Right lobe of liver (tissue), 6 donors: ENCODE data around the gene ZMYM1. TPM values are rescaled to one million over a fixed set of nuclear protein-coding genes. Genes with fewer than 3 reads are reported as not detected.

Source experiments
- ATAC-seq, 4 donors: fragments of 200-7000 bp; cut with Tn5 transposase; one replicate each; pipeline ENCODE4 v1.9.1; 2020; ENCODE audit warnings: mild to moderate bottlenecking in 4 of 4, moderate library complexity in 4 of 4
- DNase-seq, 3 donors: peaks; one replicate each; pipeline ENCODE4 v3.0.0-alpha.2; 2020
- H3K27ac ChIP-seq, 3 donors: fragments of 200-600 bp; one replicate each; pipeline ENCODE4 v1.8.0; 2022
- H3K27me3 ChIP-seq, 2 donors: fragments of 200-600 bp; one replicate each; pipeline ENCODE4 v1.8.0; 2022
- H3K36me3 ChIP-seq, 4 donors: fragments of 200-600 bp; sonication (generic) in 1 of 4; one replicate each; pipeline versions ENCODE4 v1.5.1 to v1.8.0; 2017 to 2022; ENCODE audit warnings: control low read depth in 1 of 4
- H3K4me1 ChIP-seq, 4 donors: fragments of 200-600 bp; sonication (generic) in 1 of 4; one replicate each; pipeline versions ENCODE4 v1.5.1 to v1.8.0; 2017 to 2022; ENCODE audit warnings: control low read depth in 1 of 4
- H3K4me3 ChIP-seq, 3 donors: fragments of 200-600 bp; one replicate each; pipeline ENCODE4 v1.8.0; 2022
- H3K9me3 ChIP-seq, 4 donors: fragments of 200-600 bp; sonication (generic) in 1 of 4; one replicate each; pipeline versions ENCODE4 v1.5.1 to v1.8.0; 2017 to 2022; ENCODE audit warnings: control low read depth in 1 of 4
- POLR2A ChIP-seq: fragments of 450-650 bp; IDR thresholded peaks from one replicate; pipeline ENCODE4 v1.6.1; 2017; ENCODE audit warnings: antibody characterized with exemption, mild to moderate bottlenecking
- WGBS: methylation state at CpG from one replicate; pipeline ENCODE4 v1.1.6; 2018; ENCODE audit warnings: low coverage, low lambda C conversion rate; ENCODE audit not compliant: insufficient coverage; ENCODE audit errors: missing lambda C conversion rate; 5-methylcytosine and 5-hydroxymethylcytosine counted together
- intact Hi-C, 2 donors: fragments of 100-400 bp; cut with DNase I; formaldehyde crosslinking; loops; one replicate each; pipeline versions ENCODE4 v1.11.2 to v1.14.1; 2022
- total RNA-seq, 6 experiments: library from RNA; depleted of rRNA in 2 of 6; stranded (reverse); fragments of >200 nt in 2 of 6; fragmentation: NEBNext Ultra II Directional in 3 of 6; extraction: Animal tissue kit (Norgen Biotek cat#: 25700) in 3 of 6; gene quantifications; one replicate each; pipeline versions ENCODE4 v1.1.0 to v1.2.4, GENCODE V29; 2016 to 2023
- TF ChIP-seq, protein P1 (sequence below), 4 donors: fragments of 200-600 bp in 3 of 4; fragments of 450-650 bp in 1 of 4; IDR thresholded peaks; one replicate each; pipeline versions ENCODE4 v1.5.1 to v1.8.0; 2016 to 2022; ENCODE audit warnings: antibody characterized with exemption in 4 of 4, mild to moderate bottlenecking in 2 of 4
- donor health status: DM: no; HTN: yes; CAD: no.
- donor health status: DM: no; HTN: no; CAD: no.
- donor health status: DM: no; HTN: no; CAD: no.
- donor health status: DM: no; HTN: yes; CAD: no.
- donor health status: DM: no; HTN: yes; CAD: no.

ZMYM1 gene
- total RNA-seq, 6 experiments from 2014 or later = 6.7 to 10.4 (median 7.6) TPM

DNA sequence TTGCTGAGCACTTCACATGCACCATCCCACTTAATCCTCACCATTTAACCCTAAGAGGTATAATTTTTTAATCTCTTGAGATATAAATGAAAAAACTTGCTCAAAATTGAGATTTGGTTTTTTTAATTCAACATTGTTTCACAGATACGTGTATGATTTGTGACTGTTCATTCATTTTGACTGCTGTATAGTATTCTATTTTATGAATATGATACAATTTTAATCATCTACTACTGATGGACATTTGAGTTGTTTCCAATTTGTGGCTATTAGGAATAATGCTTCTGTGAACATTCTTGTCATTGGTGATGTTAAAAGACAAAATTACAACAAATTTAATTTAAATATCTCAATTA lies 46.8 kb upstream of the ZMYM1 start:
- TF ChIP-seq, protein P1, sequence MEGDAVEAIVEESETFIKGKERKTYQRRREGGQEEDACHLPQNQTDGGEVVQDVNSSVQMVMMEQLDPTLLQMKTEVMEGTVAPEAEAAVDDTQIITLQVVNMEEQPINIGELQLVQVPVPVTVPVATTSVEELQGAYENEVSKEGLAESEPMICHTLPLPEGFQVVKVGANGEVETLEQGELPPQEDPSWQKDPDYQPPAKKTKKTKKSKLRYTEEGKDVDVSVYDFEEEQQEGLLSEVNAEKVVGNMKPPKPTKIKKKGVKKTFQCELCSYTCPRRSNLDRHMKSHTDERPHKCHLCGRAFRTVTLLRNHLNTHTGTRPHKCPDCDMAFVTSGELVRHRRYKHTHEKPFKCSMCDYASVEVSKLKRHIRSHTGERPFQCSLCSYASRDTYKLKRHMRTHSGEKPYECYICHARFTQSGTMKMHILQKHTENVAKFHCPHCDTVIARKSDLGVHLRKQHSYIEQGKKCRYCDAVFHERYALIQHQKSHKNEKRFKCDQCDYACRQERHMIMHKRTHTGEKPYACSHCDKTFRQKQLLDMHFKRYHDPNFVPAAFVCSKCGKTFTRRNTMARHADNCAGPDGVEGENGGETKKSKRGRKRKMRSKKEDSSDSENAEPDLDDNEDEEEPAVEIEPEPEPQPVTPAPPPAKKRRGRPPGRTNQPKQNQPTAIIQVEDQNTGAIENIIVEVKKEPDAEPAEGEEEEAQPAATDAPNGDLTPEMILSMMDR (IDR thresholded peaks at IDR 0.05) = no peak
- TF ChIP-seq POLR2A = no peak
- WGBS = 100% methylated on average over 1 of the region's 1 CpG
- intact Hi-C loops = no loop called here
- Histone ChIP-seq H3K9me3 (peaks cover 0 to 5% (median 0%) of the 10 kb centered on the region in 4 donors), H3K4me1 (peaks cover 0 to 16% (median 0%) of the 10 kb centered on the region in 4 donors), H3K4me3 (peak overlapping the region in 1 of 3 donors; percentile 82), H3K36me3 (no peaks in the 10 kb centered on the region), H3K27ac (no peak overlapping the region), H3K27me3 (no peaks in the 10 kb centered on the region)
- ATAC-seq = no peak
- DNase-seq = no peak

DNA sequence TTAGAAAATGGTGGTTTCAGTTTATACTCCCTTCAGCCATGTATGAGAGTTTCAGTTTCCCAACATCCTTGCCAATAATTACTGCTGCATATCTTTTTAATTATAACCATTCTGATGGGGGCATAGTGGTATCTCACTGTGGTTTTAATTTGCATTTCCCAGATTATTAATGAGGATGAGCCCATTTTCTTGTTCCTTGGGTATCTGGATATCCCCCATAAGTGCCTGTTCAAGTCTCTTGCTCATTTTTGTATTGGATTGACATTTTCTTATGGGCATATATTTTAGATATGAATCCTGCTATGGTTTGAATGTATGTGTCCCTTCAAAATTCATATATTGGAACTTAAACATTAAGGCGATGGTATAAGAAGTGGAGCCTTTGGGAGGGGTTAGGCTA lies 45.8 kb upstream of the ZMYM1 start:
- Histone ChIP-seq H3K36me3 (no peaks in the 10 kb centered on the region), H3K27me3 (no peaks in the 10 kb centered on the region), H3K9me3 (peaks cover 0 to 5% (median 0%) of the 10 kb centered on the region in 4 donors), H3K4me3 (no peak overlapping the region), H3K4me1 (peaks cover 0 to 16% (median 0%) of the 10 kb centered on the region in 4 donors), H3K27ac (no peak overlapping the region)
- 92% methylated on average over 1 of the region's 1 CpG for whole genome bisulfite sequencing
- ATAC-seq (no peak), DNase-seq (no peak)
- TF ChIP-seq, protein P1 (IDR thresholded peaks at IDR 0.05) = no peak
- no peak for TF ChIP-seq POLR2A
- intact Hi-C loops = no loop called here

DNA sequence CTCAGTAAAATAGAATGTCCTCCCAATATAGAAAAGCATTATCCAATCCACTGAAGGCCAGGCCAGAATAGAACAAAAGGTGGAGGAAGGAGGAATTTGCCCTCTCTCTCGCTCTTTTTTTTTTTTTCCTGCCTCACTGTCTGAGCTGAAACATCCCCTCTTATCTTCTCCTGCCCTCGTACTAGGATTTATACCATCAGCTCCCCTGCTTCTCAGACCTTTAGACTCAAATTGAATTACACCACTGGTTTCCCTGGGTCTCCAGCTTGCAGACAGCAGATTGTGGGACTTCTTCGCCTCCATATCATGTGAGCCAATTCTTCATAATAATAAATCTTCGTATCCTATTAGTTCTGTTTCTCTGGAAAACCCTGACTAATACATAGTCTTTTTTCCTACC lies 42.6 kb upstream of the ZMYM1 start:
- H3K27ac ChIP-seq = no peak overlapping the region
- no peaks in the 10 kb centered on the region for H3K36me3 ChIP-seq
- no peak for DNase-seq
- 74% methylated on average over 3 of the region's 4 CpGs for WGBS
- H3K27me3 ChIP-seq = no peaks in the 10 kb centered on the region
- ATAC-seq = no peak
- H3K9me3 ChIP-seq = peaks cover 0 to 5% (median 0%) of the 10 kb centered on the region in 4 donors
- intact Hi-C loops = no loop called here
- no peak overlapping the region for H3K4me3 ChIP-seq
- TF ChIP-seq, protein P1 (IDR thresholded peaks at IDR 0.05) = no peak
- TF ChIP-seq POLR2A = no peak
- no peaks in the 10 kb centered on the region for H3K4me1 ChIP-seq

DNA sequence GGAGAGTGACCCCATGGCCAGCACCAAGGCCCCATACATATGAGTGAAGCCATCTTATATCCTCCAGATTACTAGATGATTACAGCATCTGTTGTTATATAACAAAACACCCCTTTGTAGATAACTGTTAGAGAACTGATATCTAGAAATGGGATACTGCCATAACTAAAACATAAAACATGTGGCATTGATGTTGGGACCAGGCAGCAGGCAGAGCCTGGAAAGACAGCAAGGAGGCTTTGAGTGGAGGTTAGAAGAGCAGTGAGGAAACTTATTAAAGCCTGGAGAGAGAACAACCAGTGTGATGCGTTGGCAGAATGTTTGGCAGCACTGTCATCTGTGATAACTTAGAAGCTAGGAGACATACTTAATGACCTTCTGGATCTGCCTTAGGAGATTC lies 42.0 kb upstream of the ZMYM1 start:
- Histone ChIP-seq H3K27ac (no peak overlapping the region), H3K27me3 (no peaks in the 10 kb centered on the region), H3K36me3 (no peaks in the 10 kb centered on the region), H3K9me3 (peaks cover 0 to 5% (median 0%) of the 10 kb centered on the region in 4 donors), H3K4me3 (no peak overlapping the region), H3K4me1 (no peaks in the 10 kb centered on the region)
- no peak for DNase-seq
- TF ChIP-seq, protein P1 (IDR thresholded peaks at IDR 0.05) = no peak
- no peak for TF ChIP-seq POLR2A
- intact Hi-C loops = no loop called here
- ATAC-seq = no peak
- WGBS = 64% methylated on average over 1 of the region's 1 CpG

DNA sequence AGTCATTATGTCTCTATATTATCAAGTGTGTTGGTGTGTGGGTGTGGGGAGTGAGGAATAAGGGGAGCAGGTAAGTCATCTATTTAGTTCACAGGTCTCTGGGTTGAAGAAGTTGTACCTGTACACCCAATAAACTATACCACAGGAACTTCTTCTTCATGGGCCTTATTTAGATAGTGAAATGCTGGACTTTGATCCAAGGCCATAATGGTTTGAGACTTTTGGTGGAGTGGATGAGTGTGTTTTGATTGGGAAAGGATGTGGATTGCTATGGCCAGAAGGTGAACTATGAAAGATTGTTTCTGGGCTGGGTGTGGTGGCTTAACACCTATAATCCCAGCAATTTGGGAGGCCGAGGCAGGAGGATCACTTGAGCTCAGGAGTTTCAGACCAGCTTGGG lies 40.5 kb upstream of the ZMYM1 start:
- WGBS = 75% methylated on average over 1 of the region's 1 CpG
- no peak for TF ChIP-seq POLR2A
- TF ChIP-seq, protein P1 (IDR thresholded peaks at IDR 0.05) = no peak
- Histone ChIP-seq H3K4me3 (no peak overlapping the region), H3K9me3 (no peaks in the 10 kb centered on the region), H3K27me3 (no peaks in the 10 kb centered on the region), H3K36me3 (no peaks in the 10 kb centered on the region), H3K27ac (no peak overlapping the region), H3K4me1 (no peaks in the 10 kb centered on the region)
- intact Hi-C loops = no loop called here
- no peak for ATAC-seq
- DNase-seq = no peak
